ENCODE results near the gene CDX2. TPM values are rescaled to one million over a fixed set of nuclear protein-coding genes. Genes with fewer than 3 reads are reported as not detected.

CDX2 gene
- total and polyA plus RNA-seq, 8 donors, result 0.03 to 106 (median 1.3) TPM; not detected in 4

Small RNA genes within 50 kb of the gene (small RNA-seq; reads per million reads assigned to genes)
- gene ATP5F1EP2 (0 reads per million in 4 donors), gene RN7SL272P (0 reads per million in 4 donors)

Other genes starting within 250 kb of the CDX2 start
- not detected for gene GSX1, start 176.8 kb downstream of the CDX2 start, total RNA-seq
- gene GSX1, start 176.8 kb downstream of the CDX2 start, polyA plus RNA-seq, result not detected
- gene PDX1, start 49.3 kb downstream of the CDX2 start, total RNA-seq, result under 1 TPM in 2 of 5 donors, not detected in 3; 0.29 to 0.92 TPM
- gene PDX1, start 49.3 kb downstream of the CDX2 start, polyA plus RNA-seq, result 1 to 10 TPM in 2 of 3 donors, under 1 TPM in 1; 0.13 to 1.8 (median 1.2) TPM
- 100 to 1,000 TPM in 1 of 5 donors, 1 to 10 TPM in 1, not detected in 3; 1.1 to 165 TPM for gene URAD, start 19.4 kb upstream of the CDX2 start, total RNA-seq
- gene URAD, start 19.4 kb upstream of the CDX2 start, polyA plus RNA-seq, result under 1 TPM in 1 of 3 donors, not detected in 2; 0.13 TPM
- gene FLT3, start 131.3 kb upstream of the CDX2 start, total RNA-seq, result 1 to 10 TPM in 3 of 5 donors, not detected in 2; 1.2 to 3.5 (median 1.6) TPM
- under 1 TPM in 2 of 3 donors, not detected in 1; 0.18 to 0.46 TPM for gene FLT3, start 131.3 kb upstream of the CDX2 start, polyA plus RNA-seq
- 10 to 100 TPM; 20.9 to 68.1 (median 36.8) TPM for gene PAN3, start 169.2 kb upstream of the CDX2 start, total RNA-seq
- 10 to 100 TPM in 1 of 3 donors, 1 to 10 TPM in 2; 3.9 to 11.7 (median 5.8) TPM for gene PAN3, start 169.2 kb upstream of the CDX2 start, polyA plus RNA-seq